AG04449 (cell line): Measurements from ENCODE around the gene CIAO2B.

ENCODE experiments used
- CTCF ChIA-PET: fragments of 350-600 bp; formaldehyde crosslinking; extraction: SDS; loops from one replicate; lab custom pipeline; 2021; ENCODE audit warnings: antibody characterized with exemption; lab: Yijun Ruan, JAX
- POLR2A ChIA-PET: fragments of 400-600, 350-600 bp; formaldehyde crosslinking; extraction: SDS; loops from one replicate; lab custom pipeline; 2020; ENCODE audit warnings: antibody characterized with exemption, inconsistent platforms; lab: Yijun Ruan, JAX
- DNase-seq: peaks from one replicate; pipeline ENCODE4 v3.0.0-alpha.2; 2010; ENCODE audit warnings: low read depth, low spot score
- H3K4me3 ChIP-seq: 2 replicates; pipeline ENCODE4 v1.5.1; 2011; ENCODE audit warnings: low read depth, mild to moderate bottlenecking, control low read depth, low read length
- CTCF ChIP-seq: IDR thresholded peaks from one replicate; pipeline ENCODE4 v1.5.1; 2011; ENCODE audit warnings: mild to moderate bottlenecking, moderate library complexity, low read length, control low read depth, inconsistent platforms; ENCODE audit not compliant: insufficient read depth; ENCODE audit errors: missing control alignments

CIAO2B gene

DNA sequence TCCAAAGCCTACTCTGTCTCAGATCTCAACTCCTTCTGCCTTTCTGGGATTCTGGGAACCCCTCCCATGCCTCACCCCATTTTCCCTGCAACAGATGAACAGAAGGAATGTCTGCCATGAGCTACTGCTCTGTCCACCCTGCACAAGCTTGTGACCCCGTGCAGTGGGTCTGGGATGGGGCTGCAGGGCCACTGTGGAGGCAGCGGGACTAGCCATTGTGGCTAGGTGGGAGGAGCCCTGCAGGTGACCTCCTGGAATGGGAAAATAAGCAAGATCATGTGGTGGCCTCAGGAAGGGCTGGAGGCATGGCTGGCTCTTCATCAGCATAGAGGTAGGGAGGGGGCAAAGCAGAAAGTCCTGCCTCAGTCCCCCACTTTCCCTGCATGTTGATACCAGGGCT lies 40.1 kb downstream of the CIAO2B start:
- CTCF ChIA-PET: interaction anchor here (0.9 to 24.6 kb wide), 19 partner anchors 8 to 345 kb away, joined by 3 to 350 read pairs (median 8); partner anchors contain the start of genes CDH16, CES3, PDP2 and RRAD
- no peak for DNase-seq
- no peak overlapping the region for H3K4me3 ChIP-seq
- no peak for TF ChIP-seq CTCF
- POLR2A ChIA-PET: no interaction called here

DNA sequence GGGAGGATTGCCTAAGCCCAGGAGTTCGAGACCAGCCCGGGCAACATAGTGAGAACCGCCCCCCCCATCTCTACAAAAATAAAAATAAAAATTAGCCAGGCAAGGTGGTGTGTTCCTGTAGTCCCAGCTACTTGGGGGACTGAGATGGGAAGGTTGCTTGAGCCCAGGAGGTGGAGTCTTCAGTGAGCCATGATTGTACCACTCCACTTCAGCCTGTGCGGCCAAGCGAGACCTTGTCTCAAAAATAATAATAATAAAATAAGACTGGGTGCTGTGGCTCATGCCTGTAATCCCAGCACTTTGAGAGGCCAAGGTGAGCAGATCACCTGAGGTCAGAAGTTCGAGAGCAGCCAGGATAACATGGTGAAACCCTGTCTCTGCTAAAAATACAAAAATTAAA lies 42.4 kb downstream of the CIAO2B start:
- ChIA-PET POLR2A (no interaction called here), CTCF (interaction anchor here (0.8 to 24.6 kb wide), 14 partner anchors 10 to 263 kb away, joined by 3 to 350 read pairs (median 4); partner anchors contain the start of genes CDH16, CES3, PDP2 and RRAD)
- no peak for DNase-seq
- TF ChIP-seq CTCF: no peak
- H3K4me3 ChIP-seq: no peak overlapping the region

- CTCF ChIA-PET: interaction anchor here (0.7 to 24.6 kb wide), 12 partner anchors 9 to 264 kb away, joined by 3 to 350 read pairs (median 6); partner anchors contain the start of genes CDH16, PDP2 and RRAD
- no peak for TF ChIP-seq CTCF
- no peak overlapping the region for H3K4me3 ChIP-seq
- no peak for DNase-seq
- POLR2A ChIA-PET: no interaction called here
These were observed 42.8 kb downstream of the CIAO2B start for GRCh38 chr16:66891360-66891759.

DNA sequence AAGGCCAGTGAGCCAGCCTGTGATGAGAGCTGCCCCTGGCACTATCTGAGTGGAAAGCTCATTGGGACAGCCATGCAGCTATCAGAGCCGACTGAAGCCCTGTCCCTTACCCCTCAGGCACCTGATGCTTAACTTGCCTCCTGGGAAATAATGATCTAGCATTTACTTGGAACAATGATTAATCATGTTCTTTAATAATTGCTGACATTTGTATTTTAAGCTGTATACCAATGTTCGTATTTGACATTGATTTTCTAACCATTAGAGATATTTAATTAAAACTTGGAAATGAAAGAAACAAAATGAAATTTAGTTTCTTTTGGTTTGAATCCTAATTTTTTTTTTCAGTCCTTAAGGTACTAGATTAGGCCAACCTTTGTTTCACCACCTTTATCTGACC lies 43.4 kb downstream of the CIAO2B start:
- no peak for TF ChIP-seq CTCF
- ChIA-PET POLR2A (no interaction called here), CTCF (interaction anchor here (0.7 to 24.6 kb wide), 11 partner anchors 9 to 67 kb away, joined by 3 to 350 read pairs (median 10); partner anchors contain the start of genes CDH16, PDP2 and RRAD)
- DNase-seq: no peak
- no peak overlapping the region for H3K4me3 ChIP-seq

GRCh38 chr16:66889622-66890021 lies 44.6 kb downstream of the CIAO2B start:
- no peak overlapping the region for H3K4me3 ChIP-seq
- ChIA-PET CTCF (interaction anchor here (0.8 to 24.6 kb wide), 6 partner anchors 17 to 64 kb away, joined by 3 to 350 read pairs (median 11); partner anchors contain the start of genes CDH16 and RRAD), POLR2A (interaction anchor here (0.6 kb wide), 1 partner anchor 317 kb away, joined by 3 read pairs; no protein-coding TSS in a partner anchor)
- no peak for DNase-seq
- TF ChIP-seq CTCF: no peak

DNA sequence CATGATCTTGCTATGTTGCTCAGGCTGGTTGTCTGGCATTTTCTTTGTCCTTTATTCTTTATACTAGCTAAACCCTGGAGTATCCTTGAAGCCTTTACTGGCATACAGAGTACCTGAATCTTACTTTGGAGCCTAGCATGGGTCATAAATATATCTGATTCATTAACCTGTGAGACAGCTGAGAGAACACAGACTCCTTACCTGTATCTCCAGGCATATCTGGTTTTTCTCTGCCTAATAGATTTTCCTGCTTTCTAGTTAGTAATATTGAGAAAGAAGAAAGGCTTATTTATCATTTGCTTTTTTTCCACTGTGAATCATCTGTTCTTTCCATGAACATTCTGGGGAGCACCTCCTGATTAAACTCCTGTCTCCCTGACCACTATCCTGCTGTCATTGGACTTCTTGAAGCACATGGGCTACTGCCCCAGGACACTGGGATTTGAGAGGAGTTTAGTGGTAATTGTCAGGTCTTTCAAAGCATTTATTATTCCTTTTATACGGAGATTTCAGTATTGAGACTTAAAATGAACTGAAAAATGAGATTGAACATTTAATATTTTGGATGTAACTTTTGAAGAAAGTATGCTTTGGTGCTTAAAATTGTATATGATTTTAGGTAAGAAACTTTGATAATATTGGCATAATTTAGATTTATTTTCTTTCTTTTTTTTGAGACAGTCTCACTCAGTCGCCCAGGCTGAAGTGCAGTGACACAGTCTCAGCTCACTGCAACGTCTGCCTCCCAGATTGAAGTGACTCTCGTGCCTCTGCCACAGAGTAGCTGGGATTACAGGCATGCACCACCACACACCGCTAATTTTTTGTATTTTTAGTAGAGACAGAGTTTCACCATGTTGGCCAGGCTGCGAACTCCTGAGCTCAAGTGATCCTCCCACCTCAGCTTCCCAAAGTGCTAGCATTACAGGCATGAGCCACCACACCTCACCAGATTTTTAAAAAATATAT lies 45.3 kb downstream of the CIAO2B start:
- POLR2A ChIA-PET: no interaction called here
- TF ChIP-seq CTCF: no peak
- CTCF ChIA-PET: interaction anchor here (0.8 to 3.2 kb wide), 4 partner anchors 16 to 64 kb away, joined by 3 to 12 read pairs (median 7); partner anchors contain the start of gene NAE1
- no peak overlapping the region for H3K4me3 ChIP-seq
- DNase-seq: no peak
